H9 (cell line): ENCODE measurements around the gene ZBP1. TPM values are rescaled to one million over a fixed set of nuclear protein-coding genes. Genes with fewer than 3 reads are reported as not detected.

ENCODE experiments used
- DNase-seq: peaks from one replicate; pipeline ENCODE4 v3.0.0-alpha.2; 2017
- H2AFZ ChIP-seq: one replicate; pipeline ENCODE4 v1.6.1; 2013; ENCODE audit warnings: mild to moderate bottlenecking, low read length, control low read depth, moderate library complexity
- H2AK5ac ChIP-seq: 2 replicates; pipeline ENCODE4 v1.6.1; 2013; ENCODE audit warnings: low read length, control low read depth, mixed read lengths; ENCODE audit not compliant: insufficient read length
- H2BK120ac ChIP-seq: one replicate; pipeline ENCODE4 v1.6.1; 2013; ENCODE audit warnings: low read depth, mild to moderate bottlenecking, low read length, control low read depth, inconsistent platforms; ENCODE audit not compliant: poor library complexity, severe bottlenecking
- H2BK12ac ChIP-seq: 2 replicates; pipeline ENCODE4 v1.6.1; 2013; ENCODE audit warnings: low read length, control low read depth, mixed read lengths, low read depth; ENCODE audit not compliant: insufficient read length
- H2BK15ac ChIP-seq: 2 replicates; pipeline ENCODE4 v1.6.1; 2013; ENCODE audit warnings: low read depth, low read length, control low read depth
- H2BK20ac ChIP-seq: one replicate; pipeline ENCODE4 v1.6.1; 2013; ENCODE audit warnings: low read depth, mild to moderate bottlenecking, low read length, control low read depth, inconsistent platforms; ENCODE audit not compliant: poor library complexity, severe bottlenecking
- H2BK5ac ChIP-seq: 2 replicates; pipeline ENCODE4 v1.6.1; 2013; ENCODE audit warnings: low read length, control low read depth, mixed read lengths; ENCODE audit not compliant: insufficient read length
- H3K14ac ChIP-seq: 2 replicates; pipeline ENCODE4 v1.6.1; 2013; ENCODE audit warnings: low read length, control low read depth; ENCODE audit not compliant: insufficient read depth
- H3K18ac ChIP-seq: 2 replicates; pipeline ENCODE4 v1.6.1; 2013; ENCODE audit warnings: low read depth, mild to moderate bottlenecking, mixed read lengths, low read length, control low read depth; ENCODE audit not compliant: insufficient read length
- H3K23ac ChIP-seq: 2 replicates; pipeline ENCODE4 v1.6.1; 2013; ENCODE audit warnings: low read length, control low read depth, mixed read lengths, low read depth; ENCODE audit not compliant: insufficient read length
- H3K23me2 ChIP-seq: 2 replicates; pipeline ENCODE4 v1.6.1; 2013; ENCODE audit warnings: low read depth, mild to moderate bottlenecking, mixed read lengths, low read length, control low read depth; ENCODE audit not compliant: insufficient read length, poor library complexity, severe bottlenecking
- H3K27ac ChIP-seq: 2 replicates; pipeline ENCODE4 v1.5.1; 2013; ENCODE audit warnings: low read length, control low read depth, mixed read lengths, low read depth; ENCODE audit not compliant: insufficient read length
- H3K27me3 ChIP-seq: 2 replicates; pipeline ENCODE4 v1.6.1; 2013; ENCODE audit warnings: low read length, control low read depth, inconsistent platforms; ENCODE audit not compliant: insufficient read depth
- H3K4ac ChIP-seq: 2 replicates; pipeline ENCODE4 v1.6.1; 2013; ENCODE audit warnings: low read depth, mild to moderate bottlenecking, control low read depth, inconsistent platforms, low read length, moderate library complexity
- H3K4me1 ChIP-seq: 2 replicates; pipeline ENCODE4 v1.6.1; 2013; ENCODE audit warnings: low read length, control low read depth, inconsistent platforms; ENCODE audit not compliant: insufficient read depth
- H3K4me2 ChIP-seq: 2 replicates; pipeline ENCODE4 v1.6.1; 2013; ENCODE audit warnings: low read length, control low read depth, mixed read lengths; ENCODE audit not compliant: insufficient read length, insufficient read depth
- H3K56ac ChIP-seq: 2 replicates; pipeline ENCODE4 v1.6.1; 2013; ENCODE audit warnings: low read depth, mild to moderate bottlenecking, mixed read lengths, low read length, control low read depth; ENCODE audit not compliant: insufficient read length
- H3K79me1 ChIP-seq: 2 replicates; pipeline ENCODE4 v1.6.1; 2013; ENCODE audit warnings: low read depth, mild to moderate bottlenecking, moderate library complexity, low read length, control low read depth, inconsistent platforms; ENCODE audit not compliant: insufficient read depth, poor library complexity, severe bottlenecking
- H3K79me2 ChIP-seq: 2 replicates; pipeline ENCODE4 v1.6.1; 2013; ENCODE audit warnings: low read length, control low read depth, inconsistent platforms; ENCODE audit not compliant: insufficient read depth
- H3K9ac ChIP-seq: 2 replicates; pipeline ENCODE4 v1.6.1; 2013; ENCODE audit warnings: low read length, control low read depth, mixed read lengths; ENCODE audit not compliant: insufficient read length; ENCODE audit errors: extremely low read depth
- H3K9me3 ChIP-seq: one replicate; pipeline ENCODE4 v1.6.1; 2013; ENCODE audit warnings: low read depth, low read length, inconsistent platforms; ENCODE audit not compliant: control insufficient read depth
- H3T11ph ChIP-seq: one replicate; pipeline ENCODE4 v1.6.1; 2013; ENCODE audit warnings: mild to moderate bottlenecking, low read length, control low read depth, inconsistent platforms
- H4K20me1 ChIP-seq: one replicate; pipeline ENCODE4 v1.6.1; 2013; ENCODE audit not compliant: control insufficient read depth, insufficient read length, insufficient read depth
- H4K5ac ChIP-seq: 2 replicates; pipeline ENCODE4 v1.6.1; 2013; ENCODE audit warnings: low read depth, mild to moderate bottlenecking, mixed read lengths, low read length, control low read depth; ENCODE audit not compliant: insufficient read length
- H4K8ac ChIP-seq: replicated peaks from 2 replicates; pipeline ENCODE4 v1.6.1; 2013; ENCODE audit warnings: low read length, control low read depth, mixed read lengths, low read depth; ENCODE audit not compliant: insufficient read length
- H4K91ac ChIP-seq: 2 replicates; pipeline ENCODE4 v1.6.1; 2013; ENCODE audit warnings: low read depth, mild to moderate bottlenecking, moderate library complexity, mixed read lengths, low read length, control low read depth; ENCODE audit not compliant: insufficient read length
- H3K27ac Mint-ChIP-seq, 3 experiments: 2 replicates in 2 of 3; 3 replicates in 1 of 3; pipeline ENCODE4 v1.8.0; 2020 to 2021; ENCODE audit warnings: mixed read lengths in 3 of 3, mild to moderate bottlenecking in 1 of 3, moderate library complexity in 1 of 3
- H3K27me3 Mint-ChIP-seq: 2 replicates; pipeline ENCODE4 v1.8.0; 2021; ENCODE audit warnings: low read depth, mild to moderate bottlenecking, moderate library complexity, mixed read lengths
- H3K36me3 Mint-ChIP-seq, 3 experiments: 2 replicates in 2 of 3; 3 replicates in 1 of 3; pipeline ENCODE4 v1.8.0; 2020 to 2021; ENCODE audit warnings: low read depth in 3 of 3, mixed read lengths in 3 of 3; ENCODE audit not compliant: insufficient read depth in 1 of 3
- H3K4me1 Mint-ChIP-seq, 2 experiments: 2 replicates each; pipeline ENCODE4 v1.8.0; 2020; ENCODE audit warnings: mixed read lengths in 2 of 2
- H3K4me3 Mint-ChIP-seq, 2 experiments: 2 replicates in 1 of 2; 3 replicates in 1 of 2; pipeline ENCODE4 v1.8.0; 2020 to 2021; ENCODE audit warnings: mild to moderate bottlenecking in 2 of 2, mixed read lengths in 2 of 2, moderate library complexity in 1 of 2
- H3K9me3 Mint-ChIP-seq, 2 experiments: 2 replicates in 1 of 2; 3 replicates in 1 of 2; pipeline ENCODE4 v1.8.0; 2020; ENCODE audit warnings: mild to moderate bottlenecking in 2 of 2, mixed read lengths in 2 of 2, moderate library complexity in 1 of 2
- WGBS: extraction: QIAGEN DNeasy Blood & Tissue Kit; methylation state at CpG from one replicate; pipeline ENCODE4 v1.1.7; 2013; ENCODE audit warnings: missing lambda C conversion rate, low lambda C conversion rate, mixed read lengths; ENCODE audit not compliant: insufficient read length; ENCODE audit errors: extremely low coverage; 5-methylcytosine and 5-hydroxymethylcytosine counted together
- total RNA-seq: library from RNA; stranded (reverse); gene quantifications from 2 replicates; pipeline ENCODE4 v1.2.1, GENCODE V29; 2021
- TF ChIP-seq, protein P1 (sequence below): fragments of 200-600 bp; sonication (generic); conservative IDR thresholded peaks from 3 replicates; pipeline ENCODE4 v1.8.0; 2021; ENCODE audit warnings: antibody characterized with exemption, mild to moderate bottlenecking

ZBP1 gene
- total RNA-seq, 1 experiment from 2014 or later = not detected

DNA sequence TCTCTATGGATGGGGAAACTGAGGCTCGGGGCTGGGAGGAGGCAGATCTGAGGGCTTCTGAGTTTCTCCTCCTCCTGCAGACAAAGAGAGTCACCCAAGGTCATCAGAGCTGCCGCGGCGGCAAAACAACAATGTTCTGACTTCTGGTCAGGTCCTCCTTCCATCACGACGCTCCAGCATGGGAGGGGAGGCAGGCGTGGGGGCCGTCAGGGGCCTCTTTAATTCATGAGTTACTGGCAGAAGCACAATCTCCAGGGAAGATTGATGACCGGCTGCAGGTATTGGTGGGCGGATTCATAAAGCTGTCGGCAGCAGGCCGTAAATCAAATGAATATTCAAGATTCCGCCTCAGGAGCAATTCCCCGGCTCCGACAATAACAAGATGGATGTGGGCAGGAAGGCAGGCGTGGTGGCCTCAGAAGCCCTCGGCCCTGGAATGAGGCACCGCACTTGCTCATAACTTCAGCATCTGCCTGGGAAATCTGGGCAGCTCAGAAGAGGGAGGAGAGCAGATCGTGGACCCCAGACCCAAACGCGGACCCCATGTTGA, 40.3 kb downstream of the ZBP1 start:
- Histone ChIP-seq H3K14ac (no peak overlapping the region), H4K5ac (no peak overlapping the region), H2BK120ac (no peak overlapping the region), H3K27me3 (no peaks in the 10 kb centered on the region; the same call in 1 of the 2 replicates), H2BK5ac (no peak overlapping the region), H2BK15ac (no peak overlapping the region), H3K18ac (no peak overlapping the region), H3K79me2 (no peaks in the 10 kb centered on the region), H3K56ac (no peak overlapping the region), H3K4ac (no peak overlapping the region), H3K23me2 (no peaks in the 10 kb centered on the region), H3K23ac (no peak overlapping the region), H3K9me3 (no peaks in the 10 kb centered on the region), H3K79me1 (no peaks in the 10 kb centered on the region), H4K91ac (no peak overlapping the region), H3T11ph (no peak overlapping the region), H3K4me2 (no peak overlapping the region), H3K4me1 (no peaks in the 10 kb centered on the region), H2AK5ac (no peak overlapping the region), H2BK12ac (no peak overlapping the region), H2BK20ac (no peak overlapping the region), H4K8ac (no peak overlapping the region), H2AFZ (no peak overlapping the region), H3K9ac (no peak overlapping the region), H4K20me1 (no peaks in the 10 kb centered on the region), H3K27ac (no peak overlapping the region)
- DNase-seq = no peak
- Mint-ChIP-seq H3K4me1 (peaks cover 15 to 24% of the 10 kb centered on the region in 2 experiments), H3K36me3 (no peaks in the 10 kb centered on the region), H3K9me3 (no peaks in the 10 kb centered on the region; a peak in 1 of 5 replicates), H3K4me3 (no peak overlapping the region), H3K27ac (no peak overlapping the region; a peak in 1 of 7 replicates), H3K27me3 (peaks cover 15% of the 10 kb centered on the region)
- WGBS = no CpG with 5 or more reads among the region's 21 CpGs
- TF ChIP-seq, protein P1, sequence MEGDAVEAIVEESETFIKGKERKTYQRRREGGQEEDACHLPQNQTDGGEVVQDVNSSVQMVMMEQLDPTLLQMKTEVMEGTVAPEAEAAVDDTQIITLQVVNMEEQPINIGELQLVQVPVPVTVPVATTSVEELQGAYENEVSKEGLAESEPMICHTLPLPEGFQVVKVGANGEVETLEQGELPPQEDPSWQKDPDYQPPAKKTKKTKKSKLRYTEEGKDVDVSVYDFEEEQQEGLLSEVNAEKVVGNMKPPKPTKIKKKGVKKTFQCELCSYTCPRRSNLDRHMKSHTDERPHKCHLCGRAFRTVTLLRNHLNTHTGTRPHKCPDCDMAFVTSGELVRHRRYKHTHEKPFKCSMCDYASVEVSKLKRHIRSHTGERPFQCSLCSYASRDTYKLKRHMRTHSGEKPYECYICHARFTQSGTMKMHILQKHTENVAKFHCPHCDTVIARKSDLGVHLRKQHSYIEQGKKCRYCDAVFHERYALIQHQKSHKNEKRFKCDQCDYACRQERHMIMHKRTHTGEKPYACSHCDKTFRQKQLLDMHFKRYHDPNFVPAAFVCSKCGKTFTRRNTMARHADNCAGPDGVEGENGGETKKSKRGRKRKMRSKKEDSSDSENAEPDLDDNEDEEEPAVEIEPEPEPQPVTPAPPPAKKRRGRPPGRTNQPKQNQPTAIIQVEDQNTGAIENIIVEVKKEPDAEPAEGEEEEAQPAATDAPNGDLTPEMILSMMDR = no peak
